Urinary bladder (tissue), 4 donors: ENCODE data around the gene SMARCD1. TPM values are rescaled to one million over a fixed set of nuclear protein-coding genes. Genes with fewer than 3 reads are reported as not detected.
A peak's percentile ranks its signal among the peaks of the same experiment; 100 is the strongest.

ENCODE experiments used
- DNase-seq: peaks from one replicate; pipeline ENCODE4 v3.0.0-alpha.2; 2015; ENCODE audit errors: extremely low spot score
- H3K27ac ChIP-seq: one replicate; pipeline ENCODE4 v1.5.1; 2013; ENCODE audit warnings: low read depth, mild to moderate bottlenecking, moderate library complexity
- H3K36me3 ChIP-seq: one replicate; pipeline ENCODE4 v1.6.1; 2013; ENCODE audit warnings: mild to moderate bottlenecking, moderate library complexity; ENCODE audit not compliant: insufficient read depth
- H3K4me1 ChIP-seq: one replicate; pipeline ENCODE4 v1.6.1; 2013; ENCODE audit warnings: mild to moderate bottlenecking, moderate library complexity; ENCODE audit not compliant: insufficient read depth
- H3K4me3 ChIP-seq: one replicate; pipeline ENCODE4 v1.5.1; 2013; ENCODE audit warnings: low read depth, low read length
- WGBS: extraction: QIAGEN DNeasy Blood & Tissue Kit; methylation state at CpG from one replicate; pipeline ENCODE4 v1.1.7; 2013; 5-methylcytosine and 5-hydroxymethylcytosine counted together
- polyA plus RNA-seq: library from polyadenylated mRNA; stranded (reverse); fragments of 200-250 nt; gene quantifications from one replicate; pipeline ENCODE4 v1.2.3, GENCODE V29; 2013
- total RNA-seq: library from RNA; depleted of rRNA; stranded (reverse); fragments of >200 nt; gene quantifications from one replicate; pipeline ENCODE4 v1.2.3, GENCODE V29; 2014
- donor health status: healthy with polysubstance abuse.
- donor health status: healthy.

SMARCD1 gene
- total RNA-seq (30.2 TPM), polyA plus RNA-seq (31.2 TPM)

GRCh38 chr12:50084775-50085614 lies at the start of gene SMARCD1:
SMARCD1 (plus strand) TSS chr12:50085342; CDS start chr12:50085370, 28 bp downstream.
- H3K36me3 ChIP-seq, result peaks cover under 1% of the 10 kb centered on the region
- H3K27ac ChIP-seq, result peak within 1 kb of the TSS; percentile 94
- H3K4me3 ChIP-seq, result peak within 1 kb of the TSS; percentile 80
- no peaks in the 10 kb centered on the region for H3K4me1 ChIP-seq
- peak; percentile 62 for DNase-seq
- under 1% methylated on average over 69 of the region's 69 CpGs for WGBS

- H3K4me1 ChIP-seq, result no peaks in the 10 kb centered on the region
- H3K36me3 ChIP-seq, result no peaks in the 10 kb centered on the region
- WGBS, result 91% methylated on average over 4 of the region's 4 CpGs
- no peak for DNase-seq
- no peak overlapping the region for H3K27ac ChIP-seq
- H3K4me3 ChIP-seq, result no peak overlapping the region
Measured at GRCh38 chr12:50038336-50038735, 46.8 kb upstream of the SMARCD1 start.

GRCh38 chr12:50039151-50039835 lies 45.8 kb upstream of the SMARCD1 start:
- no peak for DNase-seq
- no peak overlapping the region for H3K4me3 ChIP-seq
- WGBS, result 46% methylated on average over 9 of the region's 9 CpGs
- no peak overlapping the region for H3K27ac ChIP-seq
- H3K4me1 ChIP-seq, result no peaks in the 10 kb centered on the region
- no peaks in the 10 kb centered on the region for H3K36me3 ChIP-seq

- Histone ChIP-seq H3K4me3 (no peak overlapping the region), H3K27ac (no peak overlapping the region), H3K36me3 (no peaks in the 10 kb centered on the region), H3K4me1 (no peaks in the 10 kb centered on the region)
- WGBS, result 67% methylated on average over 4 of the region's 4 CpGs
- DNase-seq, result no peak
Measured at GRCh38 chr12:50040657-50041056, 44.5 kb upstream of the SMARCD1 start.

- Histone ChIP-seq H3K36me3 (no peaks in the 10 kb centered on the region), H3K4me3 (no peak overlapping the region), H3K27ac (no peak overlapping the region), H3K4me1 (no peaks in the 10 kb centered on the region)
- no peak for DNase-seq
- 81% methylated on average over 15 of the region's 15 CpGs for WGBS
Measured at GRCh38 chr12:50041062-50041860, 43.9 kb upstream of the SMARCD1 start.

- DNase-seq, result no peak
- no peak overlapping the region for H3K4me3 ChIP-seq
- no peak overlapping the region for H3K27ac ChIP-seq
- H3K36me3 ChIP-seq, result no peaks in the 10 kb centered on the region
- 87% methylated on average over 5 of the region's 5 CpGs for WGBS
- H3K4me1 ChIP-seq, result no peaks in the 10 kb centered on the region
Measured at GRCh38 chr12:50041962-50042361, 43.2 kb upstream of the SMARCD1 start.

- Histone ChIP-seq H3K4me1 (no peaks in the 10 kb centered on the region), H3K36me3 (no peaks in the 10 kb centered on the region), H3K4me3 (no peak overlapping the region), H3K27ac (no peak overlapping the region)
- WGBS, result 92% methylated on average over 6 of the region's 6 CpGs
- DNase-seq, result no peak
Measured at GRCh38 chr12:50042693-50043092, 42.4 kb upstream of the SMARCD1 start.

GRCh38 chr12:50043308-50043707 lies 41.8 kb upstream of the SMARCD1 start:
- 91% methylated on average over 2 of the region's 2 CpGs for WGBS
- H3K36me3 ChIP-seq, result no peaks in the 10 kb centered on the region
- no peaks in the 10 kb centered on the region for H3K4me1 ChIP-seq
- no peak overlapping the region for H3K4me3 ChIP-seq
- no peak overlapping the region for H3K27ac ChIP-seq
- DNase-seq, result no peak

GRCh38 chr12:50043854-50044253 lies 41.3 kb upstream of the SMARCD1 start:
- H3K4me1 ChIP-seq, result no peaks in the 10 kb centered on the region
- no peak overlapping the region for H3K27ac ChIP-seq
- 73% methylated on average over 6 of the region's 6 CpGs for WGBS
- H3K4me3 ChIP-seq, result no peak overlapping the region
- DNase-seq, result no peak
- no peaks in the 10 kb centered on the region for H3K36me3 ChIP-seq

GRCh38 chr12:50047693-50048250 lies 37.4 kb upstream of the SMARCD1 start:
- DNase-seq, result no peak
- no peaks in the 10 kb centered on the region for H3K4me1 ChIP-seq
- WGBS, result 91% methylated on average over 7 of the region's 7 CpGs
- H3K36me3 ChIP-seq, result no peaks in the 10 kb centered on the region
- H3K4me3 ChIP-seq, result no peak overlapping the region
- H3K27ac ChIP-seq, result no peak overlapping the region

GRCh38 chr12:50049254-50050118 lies 35.7 kb upstream of the SMARCD1 start:
- no peaks in the 10 kb centered on the region for H3K4me1 ChIP-seq
- WGBS, result 88% methylated on average over 3 of the region's 3 CpGs
- H3K27ac ChIP-seq, result no peak overlapping the region
- H3K4me3 ChIP-seq, result no peak overlapping the region
- DNase-seq, result no peak
- no peaks in the 10 kb centered on the region for H3K36me3 ChIP-seq

GRCh38 chr12:50050119-50050385 lies 35.1 kb upstream of the SMARCD1 start:
- Histone ChIP-seq H3K4me1 (no peaks in the 10 kb centered on the region), H3K36me3 (no peaks in the 10 kb centered on the region), H3K4me3 (no peak overlapping the region), H3K27ac (no peak overlapping the region)
- 58% methylated on average over 3 of the region's 3 CpGs for WGBS
- no peak for DNase-seq
